ENCODE data around the gene MLXIP. TPM values are rescaled to one million over a fixed set of nuclear protein-coding genes. Genes with fewer than 3 reads are reported as not detected.
"Not testable (repeated sequence)": the region's sequence is repeated elsewhere in the genome, so short reads cannot be mapped to it uniquely, and the experiment has no call there.

Gene MLXIP
- polyA plus RNA-seq, 6 donors from 2014 or later = 8.5 to 30.4 (median 11.0) TPM

- Mint-ChIP-seq H3K4me1 (no peaks in the 10 kb centered on the region), H3K27ac (no peak overlapping the region), H3K27me3 (peaks cover 0 to 13% (median 4%) of the 10 kb centered on the region in 3 donors), H3K36me3 (no peaks in the 10 kb centered on the region), H3K9me3 (no peaks in the 10 kb centered on the region), H3K4me3 (no peak overlapping the region)
- DNase-seq (no peak), ATAC-seq (ENCODE audit: low read depth in 2 of 2) (no peak)
These were observed 92.8 kb downstream of the MLXIP start for GRCh38 chr12:122171399-122171798.

DNA sequence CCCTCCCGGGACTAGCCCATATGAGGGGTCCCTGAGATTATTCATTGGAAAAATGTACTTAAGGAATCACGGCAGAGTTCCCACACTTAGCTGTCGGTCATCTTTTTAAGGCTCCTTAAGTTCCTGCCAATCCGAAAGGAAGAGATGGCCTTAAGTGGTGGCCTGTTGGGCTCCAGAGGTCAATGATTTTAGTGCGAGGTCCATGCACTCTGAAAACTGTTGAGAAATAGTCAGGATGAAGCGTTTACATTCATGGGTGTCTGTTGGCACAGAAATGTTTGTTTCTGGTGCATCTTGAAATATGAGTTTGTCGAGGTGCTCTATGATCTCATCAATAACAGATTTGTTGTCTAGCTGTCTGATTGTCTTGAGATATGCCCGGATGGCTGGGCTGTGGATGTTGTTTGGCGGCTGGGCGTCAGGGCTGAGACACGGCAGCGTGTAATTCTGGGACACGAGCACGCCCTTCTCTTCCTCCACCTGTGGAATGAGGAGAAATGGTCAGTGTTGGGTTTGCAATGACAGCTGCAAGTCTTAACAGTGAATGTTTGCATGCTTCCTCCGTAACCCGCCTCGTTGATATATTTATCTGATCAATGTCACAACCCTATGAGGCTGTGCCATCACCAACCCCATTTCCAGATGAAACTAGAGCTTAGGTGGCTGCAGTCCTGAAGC, 93.8 kb downstream of the MLXIP start:
- DNase-seq (no peak), ATAC-seq (ENCODE audit: low read depth in 2 of 2) (no peak)
- Mint-ChIP-seq H3K4me1 (peaks cover 0 to 4% (median 0%) of the 10 kb centered on the region in 3 donors), H3K27ac (no peak overlapping the region), H3K36me3 (no peaks in the 10 kb centered on the region), H3K9me3 (no peaks in the 10 kb centered on the region), H3K4me3 (no peak overlapping the region), H3K27me3 (peaks cover 0 to 13% (median 4%) of the 10 kb centered on the region in 3 donors)

GRCh38 chr12:122174155-122174845, 95.7 kb downstream of the MLXIP start, which contains the start of gene IL31:
Gene IL31, minus strand, starts transcription at chr12:122174221. Its CDS starts 49 bp downstream, at chr12:122174172.
- no peak for ATAC-seq (ENCODE audit: low read depth in 2 of 2)

GRCh38 chr12:122176473-122176872, 97.9 kb downstream of the MLXIP start:
- not testable (repeated sequence) for ATAC-seq (ENCODE audit: low read depth in 2 of 2); H3K27ac Mint-ChIP-seq; H3K36me3 Mint-ChIP-seq; H3K9me3 Mint-ChIP-seq; H3K4me1 Mint-ChIP-seq; DNase-seq
- Mint-ChIP-seq H3K27me3 (peaks cover 4 to 21% (median 4%) of the 10 kb centered on the region in 3 donors), H3K4me3 (peak overlapping the region in 1 of 8 donors; percentile 42)

More at GRCh38 chr12:122174155-122174845, 95.7 kb downstream of the MLXIP start, which contains the start of gene IL31:
- Mint-ChIP-seq H3K4me1 (peaks cover 0 to 6% (median 0%) of the 10 kb centered on the region in 3 donors), H3K4me3 (no peak within 1 kb of the TSS), H3K27me3 (peaks cover 0 to 17% (median 4%) of the 10 kb centered on the region in 3 donors), H3K27ac (peak within 1 kb of the TSS in 2 of 6 donors; percentile 11 to 43), H3K36me3 (no peaks in the 10 kb centered on the region), H3K9me3 (no peaks in the 10 kb centered on the region)
- no peak for DNase-seq

DNA sequence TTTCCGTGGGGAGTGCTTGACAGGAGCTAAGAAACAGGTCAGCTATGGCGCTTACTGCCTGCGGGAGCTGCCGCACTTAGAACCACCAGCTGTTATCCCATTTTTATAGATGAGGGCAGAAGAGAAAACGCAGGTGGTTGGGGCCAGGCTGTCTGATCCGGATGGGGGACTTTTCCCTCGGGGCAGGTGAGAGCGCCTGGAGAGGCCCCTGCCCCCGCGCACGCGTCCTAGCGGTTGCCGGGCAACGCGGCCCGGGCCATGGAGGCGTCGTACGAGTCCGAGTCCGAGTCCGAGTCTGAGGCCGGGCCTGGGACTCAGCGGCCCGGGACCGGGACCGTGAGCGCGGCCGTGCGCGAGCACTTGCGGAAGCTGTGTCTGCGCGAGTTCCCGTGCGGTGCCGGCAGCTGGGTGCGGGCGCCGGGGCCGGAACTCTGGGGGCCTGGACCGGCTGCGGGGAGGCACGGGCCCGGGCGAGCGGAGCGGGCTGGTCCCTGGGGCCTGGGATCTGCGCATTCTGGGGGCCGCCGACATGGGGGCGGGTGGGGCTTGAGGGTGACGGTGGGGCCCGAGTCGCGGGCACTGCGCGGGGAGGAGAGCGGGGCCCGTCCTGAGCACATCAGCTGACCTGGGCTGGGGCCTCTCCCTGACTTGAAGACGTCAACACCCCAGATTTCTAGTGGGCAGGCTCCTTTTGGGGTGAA, 104.5 kb downstream of the MLXIP start, which contains the start of gene LRRC43:
Gene LRRC43 (plus strand): TSS at position 237 of the 701 bp plus-strand sequence. CDS start 22 bp downstream, at position 259.
- no peaks in the 10 kb centered on the region for H3K36me3 Mint-ChIP-seq
- peaks cover 4 to 9% (median 8%) of the 10 kb centered on the region in 3 donors for H3K27me3 Mint-ChIP-seq
- DNase-seq (peak; percentile 48), ATAC-seq (ENCODE audit: low read depth in 2 of 2) (peak; percentile 67 to 69)
- H3K27ac Mint-ChIP-seq = peak within 1 kb of the TSS in 5 of 6 donors; percentile 29 to 93 (median 86)
- H3K4me3 Mint-ChIP-seq = peak within 1 kb of the TSS; percentile 80 to 92 (median 88)
- H3K9me3 Mint-ChIP-seq = peaks cover 0 to 2% (median 0%) of the 10 kb centered on the region in 7 donors
- H3K4me1 Mint-ChIP-seq = peaks cover 18 to 27% (median 25%) of the 10 kb centered on the region in 3 donors

- Mint-ChIP-seq H3K4me1 (peaks cover 18 to 27% (median 25%) of the 10 kb centered on the region in 3 donors), H3K4me3 (peak overlapping the region in 7 of 8 donors; percentile 65 to 92 (median 81)), H3K9me3 (peaks cover 0 to 2% (median 0%) of the 10 kb centered on the region in 7 donors), H3K36me3 (no peaks in the 10 kb centered on the region), H3K27me3 (peaks cover 4 to 9% (median 8%) of the 10 kb centered on the region in 3 donors), H3K27ac (peak overlapping the region in 1 of 6 donors; percentile 93)
- ATAC-seq (ENCODE audit: low read depth in 2 of 2) (no peak), DNase-seq (no peak)
These were observed 105.0 kb downstream of the MLXIP start for GRCh38 chr12:122183588-122183940.

DNA sequence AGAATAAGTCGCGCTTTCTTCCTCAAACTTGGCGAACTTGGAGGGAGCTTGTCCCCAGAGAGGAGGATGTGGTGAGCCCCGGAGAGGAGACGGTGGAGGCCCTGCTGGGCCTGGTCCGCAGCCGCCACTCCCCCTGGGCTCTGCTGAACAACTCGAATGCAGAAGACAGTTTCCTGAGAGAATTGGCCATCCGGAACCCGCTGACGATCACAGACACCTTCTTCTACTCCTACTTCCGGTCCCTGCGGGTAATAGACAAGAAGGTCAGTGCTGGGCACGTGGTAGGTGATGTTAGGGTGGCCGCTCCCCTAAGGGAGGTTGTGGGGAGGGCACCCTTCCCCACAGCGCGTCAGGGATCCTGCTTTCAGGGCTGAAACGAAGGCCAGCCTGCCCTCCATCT, 106.0 kb downstream of the MLXIP start:
- peaks cover 0 to 2% (median 0%) of the 10 kb centered on the region in 7 donors for H3K9me3 Mint-ChIP-seq
- peak overlapping the region in 4 of 6 donors; percentile 86 to 95 (median 90) for H3K27ac Mint-ChIP-seq
- H3K27me3 Mint-ChIP-seq = peaks cover 2 to 9% (median 4%) of the 10 kb centered on the region in 3 donors
- ATAC-seq (ENCODE audit: low read depth in 2 of 2) (peak; percentile 66 to 67), DNase-seq (peak; percentile 48)
- peak overlapping the region; percentile 44 to 92 (median 80) for H3K4me3 Mint-ChIP-seq
- no peaks in the 10 kb centered on the region for H3K36me3 Mint-ChIP-seq
- peaks cover 14 to 27% (median 25%) of the 10 kb centered on the region in 3 donors for H3K4me1 Mint-ChIP-seq

GRCh38 chr12:122185079-122185478, 106.5 kb downstream of the MLXIP start:
- no peak for ATAC-seq (ENCODE audit: low read depth in 2 of 2)
- no peaks in the 10 kb centered on the region for H3K36me3 Mint-ChIP-seq
- H3K4me3 Mint-ChIP-seq = peak overlapping the region in 5 of 8 donors; percentile 54 to 81 (median 78)
- peaks cover 0 to 9% (median under 1%) of the 10 kb centered on the region in 3 donors for H3K27me3 Mint-ChIP-seq
- H3K9me3 Mint-ChIP-seq = peaks cover 0 to 2% (median 0%) of the 10 kb centered on the region in 7 donors
- peaks cover 14 to 27% (median 25%) of the 10 kb centered on the region in 3 donors for H3K4me1 Mint-ChIP-seq
- peak overlapping the region; percentile 11 to 95 (median 82) for H3K27ac Mint-ChIP-seq
- no peak for DNase-seq

DNA sequence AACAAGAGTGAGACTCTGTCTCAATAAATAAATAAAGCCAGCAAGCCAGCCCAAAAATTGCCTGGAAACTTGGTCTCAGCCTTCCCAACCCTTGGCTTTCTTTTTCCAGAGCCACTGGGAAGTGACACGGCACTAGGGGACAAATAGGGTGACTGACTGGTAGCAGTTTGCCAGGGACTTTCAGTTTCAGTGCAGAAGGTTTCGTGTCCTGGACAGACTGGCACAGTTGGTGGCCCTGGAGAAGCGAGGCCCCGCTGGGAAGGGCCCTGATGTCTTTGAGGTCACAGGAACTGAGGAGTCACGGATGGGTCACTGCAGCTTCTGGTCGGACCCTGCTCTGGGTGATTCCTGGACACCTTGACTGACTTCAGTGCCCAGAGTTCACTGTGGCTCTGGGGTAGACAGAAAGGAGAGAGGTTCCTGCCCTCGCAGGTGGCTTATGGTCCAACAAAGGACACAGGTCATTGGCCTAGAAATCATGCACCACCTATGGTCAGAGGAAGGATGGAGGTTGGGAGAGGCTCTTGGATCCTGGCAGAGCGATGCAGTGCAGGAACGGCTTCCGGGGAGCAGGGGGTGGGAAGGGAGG, 107.0 kb downstream of the MLXIP start:
- H3K27me3 Mint-ChIP-seq = peaks cover 0 to 9% (median 0%) of the 10 kb centered on the region in 3 donors
- ATAC-seq (ENCODE audit: low read depth in 2 of 2) (no peak), DNase-seq (no peak)
- H3K4me3 Mint-ChIP-seq = peak overlapping the region in 1 of 8 donors; percentile 47
- peak overlapping the region in 3 of 6 donors; percentile 22 to 88 (median 42) for H3K27ac Mint-ChIP-seq
- peaks cover 0 to 2% (median 0%) of the 10 kb centered on the region in 7 donors for H3K9me3 Mint-ChIP-seq
- H3K4me1 Mint-ChIP-seq = peaks cover 14 to 28% (median 26%) of the 10 kb centered on the region in 3 donors
- no peaks in the 10 kb centered on the region for H3K36me3 Mint-ChIP-seq

- no peaks in the 10 kb centered on the region for H3K36me3 Mint-ChIP-seq
- H3K9me3 Mint-ChIP-seq = peaks cover 0 to 2% (median 0%) of the 10 kb centered on the region in 7 donors
- no peak overlapping the region for H3K4me3 Mint-ChIP-seq
- no peak for ATAC-seq (ENCODE audit: low read depth in 2 of 2)
- peaks cover 18 to 34% (median 32%) of the 10 kb centered on the region in 3 donors for H3K4me1 Mint-ChIP-seq
- no peak for DNase-seq
- H3K27me3 Mint-ChIP-seq = peaks cover 0 to 12% (median 3%) of the 10 kb centered on the region in 3 donors
- no peak overlapping the region for H3K27ac Mint-ChIP-seq
These were observed 108.9 kb downstream of the MLXIP start for GRCh38 chr12:122187466-122187865.

DNA sequence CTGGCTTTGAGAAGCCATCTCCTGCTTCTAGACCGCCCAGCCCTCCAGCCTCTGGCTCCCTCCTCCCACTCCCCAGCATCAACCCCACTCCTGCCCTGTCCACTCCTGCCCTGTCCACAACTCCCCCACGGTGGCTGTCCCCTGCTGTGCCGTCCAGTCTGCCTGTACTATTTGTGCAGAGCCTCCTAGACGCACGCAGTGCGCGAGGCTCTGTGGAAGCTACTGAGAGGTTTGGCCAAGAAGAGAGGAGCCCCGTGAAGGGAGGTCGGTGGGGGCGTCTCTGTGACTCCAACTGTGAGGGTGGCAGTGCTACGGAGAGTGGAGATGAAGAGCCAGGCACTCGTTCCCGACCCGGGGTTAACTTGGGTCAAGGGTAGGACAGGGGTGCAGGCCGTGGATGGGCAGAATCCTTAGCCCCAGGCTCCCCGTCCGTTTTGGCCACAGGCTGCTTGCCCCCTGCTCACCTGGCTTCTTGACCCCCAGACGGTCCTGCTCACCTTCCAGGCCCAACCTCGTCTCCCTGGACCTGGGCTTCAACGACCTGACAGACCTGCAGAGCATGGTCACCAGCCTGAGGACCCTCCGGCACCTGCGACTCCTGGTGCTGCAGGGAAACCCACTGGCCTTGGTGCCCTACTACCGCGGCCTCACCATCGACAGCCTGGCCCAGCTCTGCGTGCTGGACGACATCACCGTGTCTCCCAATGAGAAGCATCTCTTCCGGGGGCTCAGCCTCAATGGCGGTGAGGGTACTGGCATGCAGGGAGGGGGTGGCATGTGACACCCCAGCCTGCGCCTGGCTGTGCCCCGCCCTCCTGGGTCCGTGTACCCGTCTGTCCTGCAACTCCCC, 111.3 kb downstream of the MLXIP start:
- Mint-ChIP-seq H3K27ac (peak overlapping the region in 1 of 6 donors; percentile 90), H3K27me3 (peaks cover 0 to 13% (median 8%) of the 10 kb centered on the region in 3 donors), H3K36me3 (no peaks in the 10 kb centered on the region)

More for the DNA sequence above, 111.3 kb downstream of the MLXIP start:
- H3K4me1 Mint-ChIP-seq = peaks cover 6 to 17% (median 16%) of the 10 kb centered on the region in 3 donors
- ATAC-seq (ENCODE audit: low read depth in 2 of 2) (no peak), DNase-seq (no peak)
- no peak overlapping the region for H3K4me3 Mint-ChIP-seq
- H3K9me3 Mint-ChIP-seq = peaks cover 0 to 4% (median under 1%) of the 10 kb centered on the region in 7 donors

All from naive B cell (primary cell).